ENCODE results near the gene ARFRP1. TPM values are rescaled to one million over a fixed set of nuclear protein-coding genes. Genes with fewer than 3 reads are reported as not detected.

The ARFRP1 gene
- total and polyA plus RNA-seq, 2 experiments from 2014 or later = 16.7 to 24.6 TPM

DNA sequence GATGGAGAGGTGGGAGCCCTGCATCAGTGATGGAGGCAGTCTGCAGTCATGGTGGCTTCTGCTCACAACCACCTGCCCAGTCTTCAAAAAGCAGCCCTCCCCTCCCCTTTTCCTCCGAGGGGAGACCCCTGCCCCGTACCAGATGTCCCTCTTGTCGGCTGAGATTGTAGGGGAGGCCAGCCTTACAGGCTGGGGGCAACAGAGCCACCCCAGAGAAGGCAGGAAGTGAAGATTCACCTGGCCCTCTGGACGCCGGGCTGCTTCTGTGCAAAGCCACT is 6.8 kb downstream of the ARFRP1 start:
- peaks cover 16% of the 10 kb centered on the region for H3K27me3 Mint-ChIP-seq (ENCODE audit: insufficient read depth, low read depth, poor library complexity)

More for the DNA sequence above, 6.8 kb downstream of the ARFRP1 start:
- H3K4me3 ChIP-seq = no peak overlapping the region
- TF ChIP-seq EZH2phosphoT487 (IDR thresholded peaks at IDR 0.05; ENCODE audit: unreplicated experiment) (no peak), STAT1 (IDR thresholded peaks at IDR 0.05; ENCODE audit: unreplicated experiment) (no peak), EZH2 (IDR thresholded peaks at IDR 0.05; ENCODE audit: low read depth, unreplicated experiment) (no peak), CTCF (conservative IDR thresholded peaks at IDR 0.05; ENCODE audit: low read depth in 2 of 2) (no peak), CREB1 (CRISPR knock-in tag; IDR thresholded peaks at IDR 0.05; ENCODE audit: low read depth) (no peak), POLR2AphosphoS5 (IDR thresholded peaks at IDR 0.05; ENCODE audit: low read depth) (no peak), ZNF114 (CRISPR knock-in tag; IDR thresholded peaks at IDR 0.05) (no peak)
- TF ChIP-seq, protein P1, sequence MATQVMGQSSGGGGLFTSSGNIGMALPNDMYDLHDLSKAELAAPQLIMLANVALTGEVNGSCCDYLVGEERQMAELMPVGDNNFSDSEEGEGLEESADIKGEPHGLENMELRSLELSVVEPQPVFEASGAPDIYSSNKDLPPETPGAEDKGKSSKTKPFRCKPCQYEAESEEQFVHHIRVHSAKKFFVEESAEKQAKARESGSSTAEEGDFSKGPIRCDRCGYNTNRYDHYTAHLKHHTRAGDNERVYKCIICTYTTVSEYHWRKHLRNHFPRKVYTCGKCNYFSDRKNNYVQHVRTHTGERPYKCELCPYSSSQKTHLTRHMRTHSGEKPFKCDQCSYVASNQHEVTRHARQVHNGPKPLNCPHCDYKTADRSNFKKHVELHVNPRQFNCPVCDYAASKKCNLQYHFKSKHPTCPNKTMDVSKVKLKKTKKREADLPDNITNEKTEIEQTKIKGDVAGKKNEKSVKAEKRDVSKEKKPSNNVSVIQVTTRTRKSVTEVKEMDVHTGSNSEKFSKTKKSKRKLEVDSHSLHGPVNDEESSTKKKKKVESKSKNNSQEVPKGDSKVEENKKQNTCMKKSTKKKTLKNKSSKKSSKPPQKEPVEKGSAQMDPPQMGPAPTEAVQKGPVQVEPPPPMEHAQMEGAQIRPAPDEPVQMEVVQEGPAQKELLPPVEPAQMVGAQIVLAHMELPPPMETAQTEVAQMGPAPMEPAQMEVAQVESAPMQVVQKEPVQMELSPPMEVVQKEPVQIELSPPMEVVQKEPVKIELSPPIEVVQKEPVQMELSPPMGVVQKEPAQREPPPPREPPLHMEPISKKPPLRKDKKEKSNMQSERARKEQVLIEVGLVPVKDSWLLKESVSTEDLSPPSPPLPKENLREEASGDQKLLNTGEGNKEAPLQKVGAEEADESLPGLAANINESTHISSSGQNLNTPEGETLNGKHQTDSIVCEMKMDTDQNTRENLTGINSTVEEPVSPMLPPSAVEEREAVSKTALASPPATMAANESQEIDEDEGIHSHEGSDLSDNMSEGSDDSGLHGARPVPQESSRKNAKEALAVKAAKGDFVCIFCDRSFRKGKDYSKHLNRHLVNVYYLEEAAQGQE (IDR thresholded peaks at IDR 0.05; ENCODE audit: unreplicated experiment) = no peak
- peaks cover 4% of the 10 kb centered on the region; the same call in 1 of the 2 replicates for H4K20me1 ChIP-seq (replicated peaks; ENCODE audit: insufficient read depth)
- H3K9me3 Mint-ChIP-seq = no peaks in the 10 kb centered on the region
- no peak overlapping the region for H3K27ac ChIP-seq (ENCODE audit: low read depth)
- H3K9me2 ChIP-seq (ENCODE audit: insufficient read depth) = no peaks in the 10 kb centered on the region
- no peak overlapping the region for H3K4me3 Mint-ChIP-seq
- no peak overlapping the region for H2AFZ ChIP-seq
- H3K36me3 Mint-ChIP-seq (ENCODE audit: low read depth) = peaks cover 10% of the 10 kb centered on the region
- no peak overlapping the region for H3K4me2 ChIP-seq
- no peaks in the 10 kb centered on the region for H3K79me2 ChIP-seq (replicated peaks; ENCODE audit: insufficient read depth)
- peaks cover 4% of the 10 kb centered on the region; the same call in 1 of the 2 replicates for H3F3A ChIP-seq (replicated peaks; ENCODE audit: low read depth)
- no peaks in the 10 kb centered on the region for H3K27me3 ChIP-seq (ENCODE audit: insufficient read depth)
- no peak overlapping the region for H3K27ac Mint-ChIP-seq
- ATAC-seq = no peak
- no peaks in the 10 kb centered on the region for H3K36me3 ChIP-seq (ENCODE audit: insufficient read depth)
- H3K4me1 Mint-ChIP-seq = peaks cover 3% of the 10 kb centered on the region; the same call in 2 of the 3 replicates
- H3K4me1 ChIP-seq (ENCODE audit: insufficient read depth) = no peaks in the 10 kb centered on the region
- DNase-seq (ENCODE audit: low spot score) = no peak
